ENCODE results near the gene ZCCHC2. TPM values are rescaled to one million over a fixed set of nuclear protein-coding genes. Genes with fewer than 3 reads are reported as not detected.
A peak's percentile ranks its signal among the peaks of the same experiment; 100 is the strongest.

Gene ZCCHC2
- total RNA-seq, 4 donors from 2014 or later, result 17.6 to 36.6 (median 22.4) TPM

GRCh38 chr18:62576845-62577512 is 54.2 kb downstream of the ZCCHC2 start:
- no peaks in the 10 kb centered on the region for H3K27me3 ChIP-seq
- H3K27ac ChIP-seq, result peak overlapping the region in 2 of 4 donors; percentile 0 to 21
- in situ Hi-C loops (cut with MboI; ENCODE audit: low pct_ligation_motif_present in 1 of 4, low pct_unique_long_range_greater_than_20kb in 1 of 4, low sequenced_read_pairs in 3 of 4) (loop anchor here in 1 of 4 donors (25.0 kb wide), 2 partner anchors 140 to 410 kb away; no protein-coding TSS in a partner anchor), intact Hi-C loops (cut with DNase I; ENCODE audit: low total_unique reads) (no loop called here)
- no peaks in the 10 kb centered on the region for H3K9me3 ChIP-seq
- DNase-seq, result no peak
- H3K4me3 ChIP-seq, result no peak overlapping the region
- peaks cover 0 to 13% (median 6%) of the 10 kb centered on the region in 4 donors for H3K4me1 ChIP-seq
- peaks cover 0 to 22% (median 10%) of the 10 kb centered on the region in 4 donors for H3K36me3 ChIP-seq
- WGBS, 2 donors (ENCODE audit: low coverage in 1 of 2), result 65 to 67% methylated on average over 8 to 9 of the region's 9 CpGs
- TF ChIP-seq EP300 (IDR thresholded peaks at IDR 0.05; ENCODE audit: low read depth) (no peak), POLR2AphosphoS5 (IDR thresholded peaks at IDR 0.05) (no peak), CTCF (IDR thresholded peaks at IDR 0.05) (no peak), POLR2A (IDR thresholded peaks at IDR 0.05) (no peak)

GRCh38 chr18:62577765-62578164 is 54.9 kb downstream of the ZCCHC2 start:
- intact Hi-C loops (cut with DNase I; ENCODE audit: low total_unique reads), result no loop called here
- Histone ChIP-seq H3K27ac (peak overlapping the region in 1 of 4 donors; percentile 0), H3K4me3 (no peak overlapping the region), H3K36me3 (peaks cover 0 to 22% (median 7%) of the 10 kb centered on the region in 4 donors), H3K27me3 (no peaks in the 10 kb centered on the region), H3K9me3 (no peaks in the 10 kb centered on the region), H3K4me1 (peaks cover 0 to 13% (median 6%) of the 10 kb centered on the region in 4 donors)
- WGBS, 2 donors (ENCODE audit: low coverage in 1 of 2), result 24 to 54% methylated on average over 2 of the region's 2 CpGs
- in situ Hi-C loops (cut with MboI; ENCODE audit: low pct_ligation_motif_present in 1 of 4, low pct_unique_long_range_greater_than_20kb in 1 of 4, low sequenced_read_pairs in 3 of 4), result loop anchor here in 1 of 4 donors (25.0 kb wide), 2 partner anchors 140 to 410 kb away; no protein-coding TSS in a partner anchor
- no peak for DNase-seq
- TF ChIP-seq EP300 (IDR thresholded peaks at IDR 0.05; ENCODE audit: low read depth), result no peak
- no peak for TF ChIP-seq CTCF (IDR thresholded peaks at IDR 0.05)
- TF ChIP-seq POLR2AphosphoS5 (IDR thresholded peaks at IDR 0.05), result no peak
- no peak for TF ChIP-seq POLR2A (IDR thresholded peaks at IDR 0.05)

DNA sequence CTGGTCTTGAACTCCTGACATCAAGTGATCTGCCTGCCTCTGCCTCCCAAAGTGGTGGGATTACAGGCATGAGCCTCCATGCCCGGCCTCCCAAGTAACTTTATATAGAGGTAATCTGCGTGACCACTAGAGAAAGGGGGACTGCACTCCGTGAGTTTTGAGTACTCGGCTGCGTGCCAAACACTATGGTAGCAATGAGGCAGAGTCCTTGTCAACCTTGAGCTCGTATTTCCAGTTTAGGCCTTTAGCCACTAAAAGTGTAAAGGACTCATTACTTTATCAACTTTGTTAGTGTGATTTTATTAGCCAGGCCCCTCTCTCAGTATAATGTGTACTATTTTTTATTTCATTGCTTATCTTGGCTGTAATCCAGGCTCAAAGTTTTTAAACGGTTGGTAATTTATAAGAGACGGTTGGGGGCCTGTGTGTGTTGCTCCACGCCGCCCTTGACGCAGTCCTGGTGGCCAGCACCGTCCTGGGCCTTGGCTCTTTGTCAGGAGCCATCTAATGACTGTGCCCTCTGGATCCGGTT is 56.2 kb downstream of the ZCCHC2 start:
- DNase-seq, result no peak
- Histone ChIP-seq H3K27ac (no peak overlapping the region), H3K4me3 (no peak overlapping the region), H3K27me3 (no peaks in the 10 kb centered on the region), H3K36me3 (peaks cover 0 to 18% (median 7%) of the 10 kb centered on the region in 4 donors), H3K4me1 (peaks cover 0 to 17% (median 7%) of the 10 kb centered on the region in 4 donors), H3K9me3 (no peaks in the 10 kb centered on the region)
- intact Hi-C loops (cut with DNase I; ENCODE audit: low total_unique reads), result loop anchor here (1.0 kb wide), 1 partner anchor 154 kb away; no protein-coding TSS in a partner anchor
- in situ Hi-C loops (cut with MboI; ENCODE audit: low pct_ligation_motif_present in 1 of 4, low pct_unique_long_range_greater_than_20kb in 1 of 4, low sequenced_read_pairs in 3 of 4), result loop anchor here in 1 of 4 donors (25.0 kb wide), 2 partner anchors 142 to 408 kb away; no protein-coding TSS in a partner anchor
- TF ChIP-seq POLR2AphosphoS5 (IDR thresholded peaks at IDR 0.05), result no peak
- TF ChIP-seq CTCF (IDR thresholded peaks at IDR 0.05), result no peak
- TF ChIP-seq EP300 (IDR thresholded peaks at IDR 0.05; ENCODE audit: low read depth), result no peak
- TF ChIP-seq POLR2A (IDR thresholded peaks at IDR 0.05), result no peak
- WGBS, 2 donors (ENCODE audit: low coverage in 1 of 2), result 42 to 61% methylated on average over 7 to 13 of the region's 13 CpGs

DNA sequence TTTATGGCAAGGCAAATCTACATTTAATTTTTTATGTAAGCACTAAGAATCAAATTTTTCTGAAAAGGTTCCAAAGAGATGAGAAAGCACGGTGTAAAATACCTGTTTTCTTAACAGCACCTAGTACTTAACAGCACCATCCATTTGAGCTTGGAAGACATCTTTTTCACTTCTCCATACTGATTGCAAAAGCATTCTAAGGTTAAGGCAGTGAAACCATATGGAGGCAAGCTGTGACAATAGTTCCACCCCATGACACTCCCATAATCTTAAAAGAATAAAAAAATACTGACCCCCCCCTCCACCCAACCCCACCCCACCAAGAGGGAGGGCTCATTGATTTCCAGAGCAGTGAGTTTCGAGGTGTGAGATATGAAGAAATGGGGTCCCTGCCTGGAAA is 60.6 kb downstream of the ZCCHC2 start:
- WGBS, 2 donors (ENCODE audit: low coverage in 1 of 2), result 83 to 92% methylated on average over 1 to 2 of the region's 2 CpGs
- Histone ChIP-seq H3K9me3 (no peaks in the 10 kb centered on the region), H3K36me3 (no peaks in the 10 kb centered on the region), H3K4me1 (peaks cover 4 to 29% (median 7%) of the 10 kb centered on the region in 4 donors), H3K27ac (no peak overlapping the region), H3K4me3 (no peak overlapping the region), H3K27me3 (no peaks in the 10 kb centered on the region)
- TF ChIP-seq POLR2AphosphoS5 (IDR thresholded peaks at IDR 0.05), result no peak
- TF ChIP-seq EP300 (IDR thresholded peaks at IDR 0.05; ENCODE audit: low read depth), result no peak
- TF ChIP-seq CTCF (IDR thresholded peaks at IDR 0.05), result no peak
- TF ChIP-seq POLR2A (IDR thresholded peaks at IDR 0.05), result no peak
- intact Hi-C loops (cut with DNase I; ENCODE audit: low total_unique reads), result loop anchor here (10.0 kb wide), 1 partner anchor 131 kb away; the partner anchor contains the start of gene PHLPP1
- DNase-seq, result no peak
- in situ Hi-C loops (cut with MboI; ENCODE audit: low pct_ligation_motif_present in 1 of 4, low pct_unique_long_range_greater_than_20kb in 1 of 4, low sequenced_read_pairs in 3 of 4), result loop anchor here in 2 of 4 donors (10.0 to 25.0 kb wide), 3 partner anchors 146 to 404 kb away; no protein-coding TSS in a partner anchor

Measured in transverse colon (tissue), 4 donors.